ENCODE results near the gene HES3. TPM values are rescaled to one million over a fixed set of nuclear protein-coding genes. Genes with fewer than 3 reads are reported as not detected.
A peak's percentile ranks its signal among the peaks of the same experiment; 100 is the strongest.

HES3 gene
- total RNA-seq, 1 donor from 2014 or later, result not detected

DNA sequence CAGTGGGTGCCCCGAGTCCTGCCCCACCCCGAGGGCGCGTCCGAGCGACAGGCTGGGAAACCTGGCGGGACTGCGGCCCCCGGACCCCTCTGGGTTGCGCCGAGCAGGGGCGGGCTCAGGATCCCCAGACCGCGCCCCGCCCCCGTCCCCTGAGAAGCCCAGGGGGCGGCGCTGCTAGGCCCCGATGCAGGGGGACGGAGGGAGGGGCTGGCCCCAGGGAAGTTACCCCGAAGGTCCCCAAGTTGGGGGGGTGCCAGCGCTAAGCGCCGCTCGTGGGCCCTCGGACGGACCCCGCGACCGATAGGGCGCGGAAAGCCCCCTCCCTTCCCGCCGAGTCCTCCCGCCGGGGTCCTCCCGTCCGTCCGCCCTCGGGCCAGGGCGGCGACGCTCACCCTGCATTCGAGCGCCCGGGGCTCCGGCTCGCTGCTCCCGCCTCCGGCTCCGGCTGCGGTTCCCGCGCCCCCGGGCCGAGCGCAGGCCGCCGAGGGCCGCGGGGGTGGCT is 16.5 kb downstream of the HES3 start:
- Mint-ChIP-seq H3K27ac (no peak overlapping the region), H3K27me3 (ENCODE audit: low read depth) (peaks cover 41% of the 10 kb centered on the region), H3K36me3 (no peaks in the 10 kb centered on the region), H3K4me3 (no peak overlapping the region), H3K9me3 (no peaks in the 10 kb centered on the region), H3K4me1 (peaks cover 4% of the 10 kb centered on the region)
- TF ChIP-seq, protein P1, sequence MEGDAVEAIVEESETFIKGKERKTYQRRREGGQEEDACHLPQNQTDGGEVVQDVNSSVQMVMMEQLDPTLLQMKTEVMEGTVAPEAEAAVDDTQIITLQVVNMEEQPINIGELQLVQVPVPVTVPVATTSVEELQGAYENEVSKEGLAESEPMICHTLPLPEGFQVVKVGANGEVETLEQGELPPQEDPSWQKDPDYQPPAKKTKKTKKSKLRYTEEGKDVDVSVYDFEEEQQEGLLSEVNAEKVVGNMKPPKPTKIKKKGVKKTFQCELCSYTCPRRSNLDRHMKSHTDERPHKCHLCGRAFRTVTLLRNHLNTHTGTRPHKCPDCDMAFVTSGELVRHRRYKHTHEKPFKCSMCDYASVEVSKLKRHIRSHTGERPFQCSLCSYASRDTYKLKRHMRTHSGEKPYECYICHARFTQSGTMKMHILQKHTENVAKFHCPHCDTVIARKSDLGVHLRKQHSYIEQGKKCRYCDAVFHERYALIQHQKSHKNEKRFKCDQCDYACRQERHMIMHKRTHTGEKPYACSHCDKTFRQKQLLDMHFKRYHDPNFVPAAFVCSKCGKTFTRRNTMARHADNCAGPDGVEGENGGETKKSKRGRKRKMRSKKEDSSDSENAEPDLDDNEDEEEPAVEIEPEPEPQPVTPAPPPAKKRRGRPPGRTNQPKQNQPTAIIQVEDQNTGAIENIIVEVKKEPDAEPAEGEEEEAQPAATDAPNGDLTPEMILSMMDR (IDR thresholded peaks at IDR 0.05; ENCODE audit: unreplicated experiment), result no peak
- DNase-seq (ENCODE audit: low spot score in 2 of 2, unreplicated experiment in 2 of 2), result no peak

DNA sequence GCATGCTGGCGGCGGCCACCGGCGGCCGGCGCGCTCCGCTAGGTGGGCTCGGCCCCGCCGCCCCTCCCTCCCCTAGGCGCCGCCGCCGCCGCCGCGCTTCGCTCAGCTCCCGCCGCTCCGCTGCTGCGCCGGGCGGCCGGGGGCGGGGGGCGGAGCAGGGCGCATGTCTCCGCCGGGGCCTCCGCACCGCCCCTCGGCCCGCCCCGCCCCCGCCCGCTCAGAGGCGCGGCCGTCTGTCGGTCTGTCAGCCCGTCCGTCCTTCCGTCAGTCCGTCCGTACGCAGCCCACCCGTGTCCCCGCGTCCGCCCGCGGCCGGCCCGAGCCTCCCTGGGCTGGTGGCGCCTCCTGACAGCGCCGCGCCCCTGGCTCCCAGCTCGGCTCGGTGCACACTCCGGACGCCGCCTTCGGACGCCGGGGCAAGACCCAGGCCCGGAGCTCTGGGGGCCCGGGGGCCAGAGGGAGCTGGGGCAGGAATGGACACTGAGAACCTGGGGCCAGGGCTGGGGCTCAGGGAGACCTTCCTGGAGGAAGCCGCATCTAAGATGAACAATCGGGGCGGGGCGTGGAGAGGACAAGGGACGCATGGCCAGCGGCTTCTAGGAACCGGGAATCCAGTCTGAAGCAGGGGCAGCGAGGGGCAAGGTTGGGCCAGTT is 17.1 kb downstream of the HES3 start, which contains the start of gene GPR153:
Gene GPR153 (minus strand): TSS at position 138 of the 654 bp plus-strand sequence. CDS start 6,193 bp downstream, outside the sequence.
- TF ChIP-seq, protein P1 (IDR thresholded peaks at IDR 0.05; ENCODE audit: unreplicated experiment), result no peak
- Mint-ChIP-seq H3K4me3 (peak within 1 kb of the TSS; percentile 65), H3K4me1 (peaks cover 7% of the 10 kb centered on the region), H3K27me3 (ENCODE audit: low read depth) (peaks cover 41% of the 10 kb centered on the region), H3K36me3 (no peaks in the 10 kb centered on the region), H3K9me3 (no peaks in the 10 kb centered on the region), H3K27ac (peak within 1 kb of the TSS; percentile 39)
- DNase-seq (ENCODE audit: low spot score in 2 of 2, unreplicated experiment in 2 of 2), result peak in 1 of 2 experiments; percentile 55

DNA sequence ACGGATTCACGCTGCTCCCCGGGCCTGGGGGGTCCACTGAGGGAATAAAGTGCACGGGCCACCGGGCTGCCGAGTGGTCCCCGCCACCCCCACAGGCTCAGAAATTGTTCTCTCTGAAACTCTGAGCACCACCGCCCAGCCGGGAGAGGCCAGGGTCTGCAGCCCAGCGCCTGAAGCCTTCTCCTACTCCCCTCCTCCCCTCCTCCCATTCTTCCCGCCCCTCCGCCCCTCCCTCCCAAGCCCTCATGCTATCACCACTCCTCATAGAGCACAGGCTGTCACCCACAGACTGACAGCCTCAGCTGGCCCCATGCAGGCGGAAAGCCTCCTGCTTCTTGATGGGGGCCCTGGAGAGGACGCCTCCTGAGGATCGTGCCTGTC is 17.6 kb downstream of the HES3 start:
- peaks cover 39% of the 10 kb centered on the region for H3K27me3 Mint-ChIP-seq (ENCODE audit: low read depth)
- H3K27ac Mint-ChIP-seq, result peak overlapping the region; percentile 39
- DNase-seq (ENCODE audit: low spot score in 2 of 2, unreplicated experiment in 2 of 2), result no peak
- H3K36me3 Mint-ChIP-seq, result no peaks in the 10 kb centered on the region
- TF ChIP-seq, protein P1 (IDR thresholded peaks at IDR 0.05; ENCODE audit: unreplicated experiment), result no peak
- no peaks in the 10 kb centered on the region for H3K9me3 Mint-ChIP-seq
- peak overlapping the region; percentile 65 for H3K4me3 Mint-ChIP-seq
- peaks cover 8% of the 10 kb centered on the region for H3K4me1 Mint-ChIP-seq

DNA sequence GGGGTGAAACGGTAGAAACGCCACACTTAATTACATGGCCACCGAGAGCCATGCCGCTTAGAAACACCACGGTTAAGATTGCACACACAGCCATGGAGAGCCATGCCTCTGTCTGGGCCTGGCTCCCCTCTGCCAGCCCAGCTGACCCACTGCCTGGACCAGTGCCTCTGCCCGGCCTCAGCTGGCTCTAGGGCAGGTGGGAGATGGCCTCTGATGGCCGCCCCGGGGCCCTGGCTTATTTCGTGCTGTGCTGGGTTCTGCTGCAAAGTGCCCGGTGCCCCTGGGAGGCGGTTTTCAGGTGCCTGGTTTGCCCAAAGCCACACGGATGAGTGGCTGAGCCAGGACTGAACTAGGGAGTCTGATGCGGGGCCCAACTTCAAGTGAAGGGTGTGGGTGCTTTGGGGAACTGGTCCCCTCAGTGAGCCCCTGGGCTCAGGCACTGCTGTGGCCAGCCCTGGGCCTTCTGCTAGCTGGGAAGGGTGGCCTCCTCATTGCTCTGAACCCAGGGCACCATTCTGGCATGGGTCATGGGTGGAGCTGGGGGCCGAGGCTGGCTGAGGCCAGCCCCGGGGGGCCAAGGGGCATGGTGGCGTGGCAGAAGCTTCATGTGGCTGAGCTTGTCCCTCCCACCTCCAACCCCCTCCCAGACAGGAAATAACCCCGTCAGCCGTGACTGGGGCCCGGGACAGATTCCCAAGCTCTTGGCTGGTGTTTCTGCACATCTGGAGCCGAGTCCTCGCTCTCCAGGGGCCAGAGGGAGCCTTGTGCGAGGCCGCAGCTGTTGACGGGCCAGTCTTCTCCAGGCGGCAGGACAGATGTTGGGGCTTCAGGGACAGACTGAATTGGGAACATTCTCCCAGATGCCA is 18.8 kb downstream of the HES3 start:
- H3K36me3 Mint-ChIP-seq, result no peaks in the 10 kb centered on the region
- H3K27ac Mint-ChIP-seq, result peak overlapping the region; percentile 50
- TF ChIP-seq, protein P1 (IDR thresholded peaks at IDR 0.05; ENCODE audit: unreplicated experiment), result no peak
- peaks cover 28% of the 10 kb centered on the region for H3K27me3 Mint-ChIP-seq (ENCODE audit: low read depth)
- no peak for DNase-seq (ENCODE audit: low spot score in 2 of 2, unreplicated experiment in 2 of 2)
- no peaks in the 10 kb centered on the region for H3K9me3 Mint-ChIP-seq
- no peak overlapping the region for H3K4me3 Mint-ChIP-seq
- H3K4me1 Mint-ChIP-seq, result peaks cover 16% of the 10 kb centered on the region

DNA sequence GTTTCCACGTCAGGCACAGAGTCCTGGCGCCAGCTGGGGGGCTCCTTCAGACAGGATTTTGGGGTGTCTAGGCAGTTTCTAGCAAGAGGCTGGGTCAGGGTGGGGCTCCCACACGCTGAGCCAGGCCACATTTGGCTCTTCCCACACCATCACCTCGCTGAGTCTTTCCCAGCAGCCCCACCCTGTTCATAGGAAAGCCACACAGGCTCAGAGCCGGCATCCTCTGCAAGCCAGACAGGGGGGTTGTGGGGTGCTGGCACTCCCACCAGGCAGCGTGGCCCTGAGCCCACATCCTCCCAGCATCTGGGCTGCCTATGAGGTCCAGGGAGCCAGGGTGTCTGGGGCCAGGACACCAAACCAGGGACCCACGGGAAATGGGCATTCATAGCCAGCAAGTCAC is 19.7 kb downstream of the HES3 start:
- Mint-ChIP-seq H3K9me3 (no peaks in the 10 kb centered on the region), H3K27me3 (ENCODE audit: low read depth) (peaks cover 19% of the 10 kb centered on the region), H3K27ac (no peak overlapping the region)

More for the DNA sequence above, 19.7 kb downstream of the HES3 start:
- H3K36me3 Mint-ChIP-seq, result no peaks in the 10 kb centered on the region
- TF ChIP-seq, protein P1 (IDR thresholded peaks at IDR 0.05; ENCODE audit: unreplicated experiment), result no peak
- H3K4me1 Mint-ChIP-seq, result peaks cover 25% of the 10 kb centered on the region
- DNase-seq (ENCODE audit: low spot score in 2 of 2, unreplicated experiment in 2 of 2), result no peak
- H3K4me3 Mint-ChIP-seq, result no peak overlapping the region

Measured in mesothelial cell of epicardium (in vitro differentiated cells).